SK-N-SH (cell line): ENCODE measurements around the gene PACSIN1. TPM values are rescaled to one million over a fixed set of nuclear protein-coding genes. Genes with fewer than 3 reads are reported as not detected.

ENCODE experiments used
- CTCF ChIA-PET: fragments of 300-600, 350-600 bp; formaldehyde crosslinking; extraction: SDS; loops from one replicate; lab custom pipeline; 2021; lab: Yijun Ruan, JAX
- POLR2A ChIA-PET: fragments of 350-600 bp; sonication (Branson Sonifier 250); formaldehyde crosslinking; extraction: SDS; loops from one replicate; lab custom pipeline; 2020; ENCODE audit warnings: antibody characterized with exemption, inconsistent platforms; lab: Yijun Ruan, JAX
- DNase-seq: peaks from one replicate; pipeline ENCODE4 v3.0.0; 2012
- H2AFZ ChIP-seq: fragments of 200-600 bp; sonication (generic); 2 replicates; pipeline ENCODE4 v1.8.1; 2016; ENCODE audit warnings: antibody characterized with exemption, mild to moderate bottlenecking, low read depth
- H3F3A ChIP-seq: fragments of 200-600 bp; sonication (generic); replicated peaks from 2 replicates; pipeline ENCODE3; 2016; ENCODE audit warnings: antibody characterized with exemption, mild to moderate bottlenecking; ENCODE audit not compliant: insufficient read depth
- H3K27ac ChIP-seq, 2 experiments: fragments of 200-500 bp in 1 of 2; fragments of 200-600 bp in 1 of 2; sonication (Bioruptor generic) in 1 of 2; sonication (generic), shearing (Covaris generic) in 1 of 2; 2 replicates each; pipeline versions ENCODE4 v1.5.1 to v1.6.1; 2014 to 2016; ENCODE audit warnings: low read depth in 2 of 2, inconsistent platforms in 1 of 2, low read length in 1 of 2, mild to moderate bottlenecking in 1 of 2, mixed read lengths in 1 of 2
- H3K27me3 ChIP-seq: fragments of 200-600 bp; sonication (generic), shearing (Covaris generic); 2 replicates; pipeline ENCODE4 v1.6.1; 2016; ENCODE audit warnings: mixed run types; ENCODE audit not compliant: insufficient read depth
- H3K36me3 ChIP-seq, 2 experiments: fragments of 200-500 bp in 1 of 2; fragments of 200-600 bp in 1 of 2; sonication (Bioruptor generic) in 1 of 2; sonication (generic) in 1 of 2; replicated peaks in 1 of 2; 2 replicates each; pipeline versions ENCODE3 to v1.5.1; 2014 to 2016; ENCODE audit warnings: low read length in 1 of 2, mild to moderate bottlenecking in 1 of 2; ENCODE audit not compliant: insufficient read depth in 2 of 2, control insufficient read depth in 1 of 2
- H3K4me1 ChIP-seq, 2 experiments: fragments of 200-500 bp in 1 of 2; fragments of 200-600 bp in 1 of 2; sonication (Bioruptor generic) in 1 of 2; sonication (generic), shearing (Covaris generic) in 1 of 2; 2 replicates each; pipeline versions ENCODE4 v1.5.1 to v1.6.1; 2014 to 2016; ENCODE audit warnings: low read depth in 1 of 2, low read length in 1 of 2, mixed run types in 1 of 2; ENCODE audit not compliant: insufficient read depth in 2 of 2, control insufficient read depth in 1 of 2
- H3K4me2 ChIP-seq: fragments of 200-600 bp; sonication (generic), shearing (Covaris generic); 2 replicates; pipeline ENCODE4 v1.6.1; 2017; ENCODE audit warnings: mixed run types
- H3K4me3 ChIP-seq, 2 experiments: fragments of 200-500 bp in 1 of 2; fragments of 200-600 bp in 1 of 2; sonication (Bioruptor generic) in 1 of 2; sonication (generic), shearing (Covaris generic) in 1 of 2; 2 replicates each; pipeline versions ENCODE4 v1.5.1 to v1.8.1; 2014 to 2016; ENCODE audit warnings: low read depth in 2 of 2, inconsistent platforms in 1 of 2, low read length in 1 of 2, mild to moderate bottlenecking in 1 of 2, mixed read lengths in 1 of 2, moderate library complexity in 1 of 2
- H3K79me2 ChIP-seq: fragments of 200-600 bp; sonication (generic); 2 replicates; pipeline ENCODE4 v1.8.1; 2017; ENCODE audit warnings: mild to moderate bottlenecking; ENCODE audit not compliant: insufficient read depth
- H3K9ac ChIP-seq: fragments of 200-600 bp; sonication (generic); 2 replicates; pipeline ENCODE4 v1.6.1; 2017; ENCODE audit warnings: mixed run types
- H3K9me2 ChIP-seq: fragments of 200-600 bp; sonication (generic); 2 replicates; pipeline ENCODE4 v1.6.1; 2017; ENCODE audit warnings: mixed run types
- H3K9me3 ChIP-seq: fragments of 200-600 bp; sonication (generic); 2 replicates; pipeline ENCODE4 v1.6.1; 2017; ENCODE audit warnings: mixed run types, mild to moderate bottlenecking, moderate library complexity
- H4K20me1 ChIP-seq: fragments of 200-600 bp; sonication (generic); 2 replicates; pipeline ENCODE4 v1.6.1; 2017; ENCODE audit warnings: mild to moderate bottlenecking, mixed run types; ENCODE audit not compliant: insufficient read depth
- CHD2 ChIP-seq: fragments of 150-350 bp; IDR thresholded peaks from 2 replicates; pipeline ENCODE4 v1.6.1; 2018; ENCODE audit warnings: low read length; ENCODE audit not compliant: partially characterized antibody
- ELF1 ChIP-seq: IDR thresholded peaks from 2 replicates; pipeline ENCODE4 v1.4.0; 2012
- EP300 ChIP-seq, 2 experiments: IDR thresholded peaks; 2 replicates each; pipeline versions ENCODE4 v1.4.0 to v1.6.1; 2012; ENCODE audit warnings: borderline replicate concordance in 1 of 2, low read depth in 1 of 2, low read length in 1 of 2
- EZH2phosphoT487 ChIP-seq: fragments of 200-600 bp; sonication (generic); IDR thresholded peaks from 2 replicates; pipeline ENCODE4 v1.6.1; 2017; ENCODE audit warnings: low read depth, mixed run types, mild to moderate bottlenecking, antibody characterized with exemption, moderate library complexity, borderline replicate concordance
- FOSL2 ChIP-seq: IDR thresholded peaks from 2 replicates; pipeline ENCODE4 v1.4.0; 2012; ENCODE audit warnings: low read depth, mild to moderate bottlenecking, moderate library complexity, borderline replicate concordance
- FOXJ3 ChIP-seq: sonication (generic); formaldehyde crosslinking; IDR thresholded peaks from 2 replicates; pipeline ENCODE4 v1.5.1; 2020; ENCODE audit warnings: mild to moderate bottlenecking, missing genetic modification reagents
- FOXM1 ChIP-seq: IDR thresholded peaks from 2 replicates; pipeline ENCODE4 v1.4.0; 2012; ENCODE audit warnings: low read depth, mild to moderate bottlenecking
- GABPA ChIP-seq: IDR thresholded peaks from 2 replicates; pipeline ENCODE4 v1.4.0; 2012; ENCODE audit warnings: low read depth, mild to moderate bottlenecking
- GATA2 ChIP-seq: sonication (generic); formaldehyde crosslinking; IDR thresholded peaks from 2 replicates; pipeline ENCODE4 v1.5.0; 2020; ENCODE audit warnings: mild to moderate bottlenecking, missing genetic modification reagents
- JUND ChIP-seq: IDR thresholded peaks from 2 replicates; pipeline ENCODE4 v1.4.0; 2012
- MEF2A ChIP-seq: IDR thresholded peaks from 2 replicates; pipeline ENCODE4 v1.4.0; 2012; ENCODE audit warnings: low read depth, borderline replicate concordance
- MXI1 ChIP-seq: IDR thresholded peaks from 2 replicates; pipeline ENCODE4 v1.6.1; 2012; ENCODE audit warnings: mild to moderate bottlenecking, low read depth, low read length, improper control_type of control experiment
- POLR2AphosphoS5 ChIP-seq: IDR thresholded peaks from 2 replicates; pipeline ENCODE4 v1.6.1; 2012; ENCODE audit warnings: low read depth, low read length
- RCOR1 ChIP-seq: fragments of 150-350 bp; IDR thresholded peaks from 2 replicates; pipeline ENCODE4 v1.6.1; 2017; ENCODE audit warnings: antibody characterized with exemption, low read length
- RFX5 ChIP-seq: IDR thresholded peaks from 2 replicates; pipeline ENCODE4 v1.6.1; 2012; ENCODE audit warnings: mild to moderate bottlenecking, improper control_type of control experiment, low read length
- RXRA ChIP-seq: IDR thresholded peaks from 2 replicates; pipeline ENCODE4 v1.4.0; 2012; ENCODE audit warnings: low read depth, mild to moderate bottlenecking, borderline replicate concordance
- SIN3A ChIP-seq: IDR thresholded peaks from 2 replicates; pipeline ENCODE4 v1.6.1; 2012; ENCODE audit warnings: low read depth, mild to moderate bottlenecking, low read length, moderate library complexity, borderline replicate concordance
- TCF12 ChIP-seq: IDR thresholded peaks from 2 replicates; pipeline ENCODE4 v1.4.0; 2012
- TEAD4 ChIP-seq: IDR thresholded peaks from 2 replicates; pipeline ENCODE4 v1.4.0; 2012; ENCODE audit warnings: mild to moderate bottlenecking, borderline replicate concordance; ENCODE audit not compliant: insufficient read depth
- YY1 ChIP-seq: IDR thresholded peaks from 2 replicates; pipeline ENCODE4 v1.4.0; 2012; ENCODE audit warnings: low read depth, mild to moderate bottlenecking
- WGBS: methylation state at CpG from one replicate; pipeline ENCODE4 v1.1.6; 2017; ENCODE audit warnings: low lambda C conversion rate; 5-methylcytosine and 5-hydroxymethylcytosine counted together
- polyA plus RNA-seq, 3 experiments: library from polyadenylated mRNA; depleted of rRNA; stranded (reverse); fragments of >200 nt; gene quantifications; 2 replicates each; pipeline ENCODE4 v1.2.3, GENCODE V29; 2012
- TF ChIP-seq, protein P1 (sequence below): fragments of 200-600 bp; sonication (generic); IDR thresholded peaks from 2 replicates; pipeline ENCODE4 v1.6.1; 2017; ENCODE audit warnings: antibody characterized with exemption, mild to moderate bottlenecking, moderate library complexity
- TF ChIP-seq, protein P2 (sequence below): IDR thresholded peaks from 2 replicates; pipeline ENCODE4 v1.4.0; 2012; ENCODE audit warnings: low read depth
- TF ChIP-seq, protein P3 (sequence below): IDR thresholded peaks from 2 replicates; pipeline ENCODE4 v1.4.0; 2012; ENCODE audit warnings: low read depth, borderline replicate concordance
- TF ChIP-seq, protein P4 (sequence below): IDR thresholded peaks from 2 replicates; pipeline ENCODE4 v1.6.1; 2012; ENCODE audit warnings: mild to moderate bottlenecking, low read depth, low read length, moderate library complexity
- TF ChIP-seq, protein P5 (sequence below): IDR thresholded peaks from 2 replicates; pipeline ENCODE4; 2012

PACSIN1 gene
- polyA plus RNA-seq, 1 of the 3 experiments (the other 2 are of a cell fraction), result 0.05 TPM

DNA sequence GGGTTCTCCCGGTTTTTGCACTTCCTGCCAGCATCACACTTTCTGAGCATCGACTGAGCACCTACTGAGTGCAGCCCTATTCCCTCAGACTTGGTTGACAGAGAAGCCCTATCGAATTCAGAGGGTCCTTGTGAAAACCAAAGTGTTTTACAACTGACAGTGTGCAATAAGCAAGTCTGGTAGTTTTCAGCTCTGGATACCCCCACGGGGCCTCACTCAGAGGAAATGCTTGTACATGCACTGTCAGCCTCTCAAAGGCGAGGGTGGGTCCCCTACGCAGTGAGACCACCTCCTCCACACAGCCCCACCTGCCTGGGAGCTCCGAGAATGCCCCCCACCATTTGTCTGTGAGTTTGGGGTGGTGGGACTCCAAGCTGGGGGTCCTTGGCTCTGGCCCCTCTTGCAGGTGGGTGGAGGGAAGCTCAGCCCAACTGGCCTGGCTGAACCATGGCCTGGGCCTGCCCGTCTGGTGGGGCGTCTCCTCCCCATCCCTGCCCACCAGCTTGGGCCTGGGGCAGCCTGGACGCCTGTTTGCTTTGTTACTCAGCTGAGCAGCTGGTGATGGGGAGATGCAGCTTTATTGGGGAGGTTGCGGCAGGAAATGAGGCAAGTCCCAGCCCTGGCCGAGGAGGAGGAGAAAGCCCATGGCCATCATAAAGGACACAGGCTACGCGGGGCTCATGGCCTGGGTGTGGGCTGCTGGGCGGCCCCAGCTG is 88.6 kb downstream of the PACSIN1 start (continued):
- TF ChIP-seq TEAD4 (no peak), MXI1 (no peak), MEF2A (no peak), SIN3A (no peak), POLR2AphosphoS5 (no peak), FOSL2 (no peak), TCF12 (no peak), YY1 (no peak), RXRA (no peak)
- TF ChIP-seq, protein P1, sequence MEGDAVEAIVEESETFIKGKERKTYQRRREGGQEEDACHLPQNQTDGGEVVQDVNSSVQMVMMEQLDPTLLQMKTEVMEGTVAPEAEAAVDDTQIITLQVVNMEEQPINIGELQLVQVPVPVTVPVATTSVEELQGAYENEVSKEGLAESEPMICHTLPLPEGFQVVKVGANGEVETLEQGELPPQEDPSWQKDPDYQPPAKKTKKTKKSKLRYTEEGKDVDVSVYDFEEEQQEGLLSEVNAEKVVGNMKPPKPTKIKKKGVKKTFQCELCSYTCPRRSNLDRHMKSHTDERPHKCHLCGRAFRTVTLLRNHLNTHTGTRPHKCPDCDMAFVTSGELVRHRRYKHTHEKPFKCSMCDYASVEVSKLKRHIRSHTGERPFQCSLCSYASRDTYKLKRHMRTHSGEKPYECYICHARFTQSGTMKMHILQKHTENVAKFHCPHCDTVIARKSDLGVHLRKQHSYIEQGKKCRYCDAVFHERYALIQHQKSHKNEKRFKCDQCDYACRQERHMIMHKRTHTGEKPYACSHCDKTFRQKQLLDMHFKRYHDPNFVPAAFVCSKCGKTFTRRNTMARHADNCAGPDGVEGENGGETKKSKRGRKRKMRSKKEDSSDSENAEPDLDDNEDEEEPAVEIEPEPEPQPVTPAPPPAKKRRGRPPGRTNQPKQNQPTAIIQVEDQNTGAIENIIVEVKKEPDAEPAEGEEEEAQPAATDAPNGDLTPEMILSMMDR, result no peak
- TF ChIP-seq, protein P2, sequence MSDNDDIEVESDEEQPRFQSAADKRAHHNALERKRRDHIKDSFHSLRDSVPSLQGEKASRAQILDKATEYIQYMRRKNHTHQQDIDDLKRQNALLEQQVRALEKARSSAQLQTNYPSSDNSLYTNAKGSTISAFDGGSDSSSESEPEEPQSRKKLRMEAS, result no peak

DNA sequence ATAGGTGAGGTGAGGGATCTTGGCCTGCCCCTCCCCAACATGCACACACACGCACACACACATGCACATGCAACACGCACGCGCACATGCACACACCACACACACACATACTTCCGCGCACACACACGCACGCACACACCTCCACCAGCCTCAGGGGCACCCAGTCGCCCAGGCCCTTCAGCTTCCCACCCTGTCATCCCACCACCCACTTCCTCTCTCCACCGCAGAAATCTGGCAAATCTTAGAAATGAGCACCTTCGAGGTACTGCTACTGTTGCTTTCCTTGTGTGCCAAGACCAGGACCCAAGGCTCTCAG is 89.1 kb downstream of the PACSIN1 start:
- Histone ChIP-seq H3K27me3 (no peaks in the 10 kb centered on the region), H3K36me3 (no peaks in the 10 kb centered on the region), H3K4me3 (no peak overlapping the region), H3K9ac (no peak overlapping the region), H4K20me1 (no peaks in the 10 kb centered on the region), H3K9me3 (no peaks in the 10 kb centered on the region), H3K4me2 (no peak overlapping the region), H2AFZ (no peak overlapping the region), H3K79me2 (no peaks in the 10 kb centered on the region), H3F3A (no peaks in the 10 kb centered on the region), H3K4me1 (no peaks in the 10 kb centered on the region; a peak in 1 of 4 replicates), H3K9me2 (no peaks in the 10 kb centered on the region), H3K27ac (no peak overlapping the region)
- WGBS, result 90% methylated on average over 10 of the region's 11 CpGs
- ChIA-PET CTCF (interaction anchor here (0.7 to 1.5 kb wide), 2 partner anchors 26 to 431 kb away, joined by 3 read pairs; no protein-coding TSS in a partner anchor), POLR2A (no interaction called here)
- no peak for DNase-seq
- TF ChIP-seq MEF2A, result no peak
- no peak for TF ChIP-seq RFX5
- TF ChIP-seq CHD2, result no peak
- no peak for TF ChIP-seq POLR2AphosphoS5
- TF ChIP-seq YY1, result no peak
- TF ChIP-seq, protein P3, sequence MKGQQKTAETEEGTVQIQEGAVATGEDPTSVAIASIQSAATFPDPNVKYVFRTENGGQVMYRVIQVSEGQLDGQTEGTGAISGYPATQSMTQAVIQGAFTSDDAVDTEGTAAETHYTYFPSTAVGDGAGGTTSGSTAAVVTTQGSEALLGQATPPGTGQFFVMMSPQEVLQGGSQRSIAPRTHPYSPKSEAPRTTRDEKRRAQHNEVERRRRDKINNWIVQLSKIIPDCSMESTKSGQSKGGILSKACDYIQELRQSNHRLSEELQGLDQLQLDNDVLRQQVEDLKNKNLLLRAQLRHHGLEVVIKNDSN, result no peak
- TF ChIP-seq EZH2phosphoT487, result no peak
- TF ChIP-seq, protein P4, sequence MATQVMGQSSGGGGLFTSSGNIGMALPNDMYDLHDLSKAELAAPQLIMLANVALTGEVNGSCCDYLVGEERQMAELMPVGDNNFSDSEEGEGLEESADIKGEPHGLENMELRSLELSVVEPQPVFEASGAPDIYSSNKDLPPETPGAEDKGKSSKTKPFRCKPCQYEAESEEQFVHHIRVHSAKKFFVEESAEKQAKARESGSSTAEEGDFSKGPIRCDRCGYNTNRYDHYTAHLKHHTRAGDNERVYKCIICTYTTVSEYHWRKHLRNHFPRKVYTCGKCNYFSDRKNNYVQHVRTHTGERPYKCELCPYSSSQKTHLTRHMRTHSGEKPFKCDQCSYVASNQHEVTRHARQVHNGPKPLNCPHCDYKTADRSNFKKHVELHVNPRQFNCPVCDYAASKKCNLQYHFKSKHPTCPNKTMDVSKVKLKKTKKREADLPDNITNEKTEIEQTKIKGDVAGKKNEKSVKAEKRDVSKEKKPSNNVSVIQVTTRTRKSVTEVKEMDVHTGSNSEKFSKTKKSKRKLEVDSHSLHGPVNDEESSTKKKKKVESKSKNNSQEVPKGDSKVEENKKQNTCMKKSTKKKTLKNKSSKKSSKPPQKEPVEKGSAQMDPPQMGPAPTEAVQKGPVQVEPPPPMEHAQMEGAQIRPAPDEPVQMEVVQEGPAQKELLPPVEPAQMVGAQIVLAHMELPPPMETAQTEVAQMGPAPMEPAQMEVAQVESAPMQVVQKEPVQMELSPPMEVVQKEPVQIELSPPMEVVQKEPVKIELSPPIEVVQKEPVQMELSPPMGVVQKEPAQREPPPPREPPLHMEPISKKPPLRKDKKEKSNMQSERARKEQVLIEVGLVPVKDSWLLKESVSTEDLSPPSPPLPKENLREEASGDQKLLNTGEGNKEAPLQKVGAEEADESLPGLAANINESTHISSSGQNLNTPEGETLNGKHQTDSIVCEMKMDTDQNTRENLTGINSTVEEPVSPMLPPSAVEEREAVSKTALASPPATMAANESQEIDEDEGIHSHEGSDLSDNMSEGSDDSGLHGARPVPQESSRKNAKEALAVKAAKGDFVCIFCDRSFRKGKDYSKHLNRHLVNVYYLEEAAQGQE, result no peak
- no peak for TF ChIP-seq MXI1
- TF ChIP-seq ELF1, result no peak
- TF ChIP-seq EP300 (IDR thresholded peaks at IDR 0.05; ENCODE audit: borderline replicate concordance in 1 of 2, low read depth in 1 of 2, low read length in 1 of 2), result no peak
- TF ChIP-seq GATA2 (CRISPR knock-in tag), result no peak
- TF ChIP-seq FOXJ3, result no peak
- no peak for TF ChIP-seq JUND
- TF ChIP-seq GABPA, result no peak
- TF ChIP-seq RCOR1, result no peak
- TF ChIP-seq FOXM1, result no peak
- TF ChIP-seq, protein P5, sequence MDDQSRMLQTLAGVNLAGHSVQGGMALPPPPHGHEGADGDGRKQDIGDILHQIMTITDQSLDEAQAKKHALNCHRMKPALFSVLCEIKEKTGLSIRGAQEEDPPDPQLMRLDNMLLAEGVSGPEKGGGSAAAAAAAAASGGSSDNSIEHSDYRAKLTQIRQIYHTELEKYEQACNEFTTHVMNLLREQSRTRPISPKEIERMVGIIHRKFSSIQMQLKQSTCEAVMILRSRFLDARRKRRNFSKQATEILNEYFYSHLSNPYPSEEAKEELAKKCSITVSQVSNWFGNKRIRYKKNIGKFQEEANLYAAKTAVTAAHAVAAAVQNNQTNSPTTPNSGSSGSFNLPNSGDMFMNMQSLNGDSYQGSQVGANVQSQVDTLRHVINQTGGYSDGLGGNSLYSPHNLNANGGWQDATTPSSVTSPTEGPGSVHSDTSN, result no peak
